Activated gamma-delta T cell treated with anti-CD3 and anti-CD28 coated beads, Interleukin-2, amount 50 U/mL, for 16 hours (primary cell): ENCODE measurements around the gene PPL.
A peak's percentile ranks its signal among the peaks of the same experiment; 100 is the strongest.

Source experiments
- DNase-seq: peaks from one replicate; pipeline ENCODE4 v3.0.0-alpha.2; 2020; ENCODE audit warnings: low read depth

The PPL gene

DNA sequence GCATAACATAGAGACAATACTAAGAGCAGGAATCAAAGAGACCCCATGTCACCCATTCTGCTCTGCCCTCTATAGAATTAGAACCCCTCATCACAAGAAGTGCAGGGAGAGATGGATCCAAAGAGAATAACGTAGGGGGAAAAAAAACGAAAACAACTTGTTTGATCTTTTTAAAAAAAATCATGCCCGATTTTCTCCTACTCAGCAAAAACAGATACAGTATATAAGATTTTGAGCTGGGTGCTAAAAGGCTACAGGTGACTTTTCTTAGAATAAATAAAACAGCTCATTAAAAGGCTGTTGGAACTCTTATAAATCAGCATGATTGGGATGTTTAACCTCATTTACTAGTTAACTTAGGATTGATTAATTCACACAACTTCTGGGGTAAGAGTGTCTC lies 72.2 kb downstream of the PPL start:
- no peak for DNase-seq

GRCh38 chr16:4862639-4863038 lies 74.3 kb downstream of the PPL start:
- no peak for DNase-seq

DNA sequence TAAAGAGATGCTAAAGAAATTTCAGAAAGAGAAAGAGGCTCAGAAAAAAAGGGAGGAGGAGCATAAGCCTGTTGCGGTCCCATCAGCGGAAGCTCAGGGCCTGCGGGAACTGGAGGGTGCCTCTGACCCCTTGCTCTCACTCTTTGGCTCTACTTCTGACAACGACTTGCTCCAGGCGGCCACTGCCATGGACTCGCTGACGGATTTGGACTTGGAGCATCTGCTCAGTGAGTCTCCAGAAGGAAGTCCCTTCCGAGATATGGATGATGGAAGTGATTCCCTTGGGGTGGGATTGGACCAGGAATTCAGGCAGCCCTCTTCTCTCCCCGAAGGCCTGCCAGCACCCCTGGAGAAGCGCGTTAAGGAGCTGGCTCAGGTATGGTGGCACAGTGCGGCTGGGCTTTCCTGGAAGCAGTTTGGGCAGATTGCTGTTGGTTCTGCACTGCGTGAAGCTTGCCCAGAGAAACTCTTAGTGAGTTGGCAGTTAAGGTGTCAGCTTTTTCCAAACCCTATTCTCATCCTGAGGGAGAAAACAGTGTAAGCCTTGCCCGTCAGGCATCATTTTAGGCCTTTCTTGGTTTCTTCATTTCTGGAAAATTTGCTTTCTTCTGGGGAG lies 76.1 kb downstream of the PPL start:
- DNase-seq: no peak

GRCh38 chr16:4859900-4860255 lies 77.1 kb downstream of the PPL start:
- no peak for DNase-seq

GRCh38 chr16:4859190-4859899 lies 77.6 kb downstream of the PPL start:
- DNase-seq: no peak

- DNase-seq: no peak
Observed at GRCh38 chr16:4855804-4856203, 81.1 kb downstream of the PPL start.

- DNase-seq: no peak
Observed at GRCh38 chr16:4855371-4855770, 81.6 kb downstream of the PPL start.

- no peak for DNase-seq
Observed at GRCh38 chr16:4852221-4852872, 84.6 kb downstream of the PPL start.

DNA sequence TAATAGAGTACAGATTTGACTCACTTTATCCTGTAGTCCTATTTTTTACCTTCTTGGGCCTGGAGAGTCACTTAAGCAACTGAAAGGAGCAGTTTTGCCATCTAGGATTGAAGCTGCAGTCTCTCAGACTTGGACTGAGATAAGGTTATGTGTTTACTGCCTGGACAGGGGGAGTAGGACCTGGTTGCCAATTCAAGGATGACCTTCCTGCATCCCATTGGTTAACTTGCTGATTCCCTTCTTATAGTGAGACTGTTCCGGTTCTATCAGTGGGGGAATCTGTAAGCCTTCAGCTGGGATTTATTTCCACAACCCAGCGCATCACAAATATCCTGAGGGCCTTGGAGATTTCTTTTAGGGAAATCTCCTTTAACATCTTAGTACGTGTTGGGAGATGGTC lies 86.7 kb downstream of the PPL start:
- DNase-seq: no peak

DNA sequence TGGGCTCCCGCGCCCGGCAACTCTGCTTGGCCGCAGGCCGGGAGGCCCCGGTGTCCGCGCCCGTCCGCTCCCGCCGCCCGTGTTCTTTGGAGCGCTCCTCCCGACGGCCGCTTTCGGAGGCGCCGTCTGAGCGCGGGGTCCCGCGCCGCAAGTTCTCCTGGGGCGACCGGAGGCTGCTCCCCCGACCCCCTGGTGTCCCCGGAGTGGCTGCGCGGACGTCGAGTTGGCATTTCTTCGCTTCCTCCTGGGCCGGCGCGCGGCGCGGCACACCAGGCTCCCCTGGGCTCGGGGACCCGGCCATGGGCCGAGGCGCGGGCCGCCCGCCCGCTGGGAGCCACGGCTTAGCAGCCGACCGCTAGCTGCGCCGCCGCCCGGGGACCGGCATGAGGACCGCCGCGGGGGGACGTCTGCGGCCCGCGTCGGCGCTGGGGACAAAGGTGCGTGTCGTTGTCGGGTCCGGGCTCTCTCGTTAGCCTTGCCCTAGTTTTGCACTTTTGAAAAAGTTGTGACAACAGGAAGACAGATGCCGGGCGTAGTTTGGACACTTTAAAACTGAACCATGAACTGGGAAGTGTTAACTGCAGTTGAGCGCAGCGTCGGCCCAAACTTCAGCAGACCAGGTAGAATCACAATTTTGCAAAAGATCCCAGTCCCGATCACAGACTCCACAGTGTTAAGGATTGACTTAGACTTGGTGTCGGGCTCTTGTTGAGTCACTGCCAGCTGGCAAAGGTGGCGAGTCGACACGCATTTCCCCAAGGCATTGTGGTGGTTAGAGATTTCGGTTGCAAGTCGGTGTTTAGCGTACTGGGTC lies 89.0 kb downstream of the PPL start:
- no peak for DNase-seq

- peak; percentile 99 for DNase-seq
Observed at GRCh38 chr16:4846901-4847773, 89.8 kb downstream of the PPL start, which contains the start of the genes GLYR1 and UBN1. Gene GLYR1 (minus strand): TSS chr16:4847288. CDS start chr16:4847265, 23 bp downstream. Gene UBN1 (plus strand): TSS chr16:4847481. CDS start chr16:4852918, 5,437 bp downstream.

DNA sequence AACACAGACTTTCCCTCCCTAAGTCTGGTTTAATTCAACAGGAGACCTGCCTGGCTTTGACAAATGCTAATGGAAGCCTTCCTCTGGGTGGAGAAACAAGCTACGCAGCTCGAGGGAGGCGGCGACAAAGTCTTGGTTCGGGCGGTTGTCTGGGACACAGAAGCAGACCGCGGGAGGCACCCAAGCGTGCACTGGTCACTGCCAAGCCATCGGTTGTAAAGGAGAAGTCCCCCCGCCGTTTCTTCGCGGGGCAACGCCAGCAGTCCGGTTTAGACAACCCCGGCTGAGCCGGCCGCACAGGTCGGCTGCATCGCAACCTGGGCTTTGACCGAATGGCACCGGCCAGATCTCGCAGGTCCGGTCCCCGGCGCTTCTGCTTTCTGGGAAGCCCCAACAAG lies 90.4 kb downstream of the PPL start:
- no peak for DNase-seq

DNA sequence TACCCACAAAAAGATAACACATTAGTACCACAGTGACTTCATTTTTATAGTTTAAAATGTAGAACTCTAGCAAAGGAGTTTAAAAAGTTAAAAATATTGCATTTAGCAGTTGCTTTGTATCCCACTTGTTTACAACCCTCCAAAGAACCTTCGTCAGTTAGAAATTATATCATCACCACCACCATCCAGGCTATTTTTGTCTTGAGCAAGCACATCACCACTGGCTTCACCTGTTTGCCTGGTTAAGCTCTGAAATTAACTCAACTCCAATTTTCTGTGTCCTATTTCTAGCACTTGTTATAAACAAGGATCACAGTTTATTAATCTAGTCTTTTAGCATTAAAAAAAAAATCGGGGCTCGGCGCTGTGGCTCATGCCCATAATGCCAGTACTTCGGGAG lies 96.0 kb downstream of the PPL start:
- DNase-seq: no peak

- DNase-seq: no peak
Observed at GRCh38 chr16:4839942-4840341, 97.0 kb downstream of the PPL start.

- no peak for DNase-seq
Observed at GRCh38 chr16:4837733-4838501, 99.0 kb downstream of the PPL start.

GRCh38 chr16:4836727-4837126 lies 100.2 kb downstream of the PPL start:
- DNase-seq: no peak

DNA sequence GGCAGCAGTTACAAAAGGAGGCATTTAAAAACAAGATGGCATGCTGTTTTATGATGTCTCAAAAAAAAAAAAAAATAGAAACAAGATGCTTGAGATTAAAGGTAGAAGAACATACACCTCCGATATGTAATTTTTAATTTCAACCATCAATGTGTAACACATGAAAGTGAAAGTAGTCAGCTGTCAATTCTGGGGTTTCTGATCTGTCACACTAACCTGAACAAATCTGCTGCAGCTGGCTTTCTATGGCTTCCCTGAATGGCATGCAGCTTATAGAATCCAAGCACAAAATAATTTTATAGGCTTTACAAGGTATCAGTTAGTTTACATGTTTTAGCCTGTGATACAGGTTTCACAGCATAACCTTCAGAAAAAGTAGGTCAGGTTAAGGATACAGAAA lies 103.4 kb downstream of the PPL start:
- DNase-seq: no peak

GRCh38 chr16:4832698-4833343 lies 104.1 kb downstream of the PPL start:
- no peak for DNase-seq
